SU-DHL-6 (cell line): Measurements from ENCODE around the gene TGM2.

ENCODE experiments used
- EZH2phosphoT487 ChIP-seq: fragments of 200-600 bp; sonication (generic), shearing (Covaris generic); conservative IDR thresholded peaks from 2 replicates; pipeline ENCODE4 v1.6.1; 2018; ENCODE audit warnings: mild to moderate bottlenecking, antibody characterized with exemption, low read length, moderate library complexity, mixed read lengths
- TF ChIP-seq, protein P1 (sequence below): fragments of 200-600 bp; sonication (generic); IDR thresholded peaks from one replicate; pipeline ENCODE4 v1.5.1; 2017; ENCODE audit warnings: antibody characterized with exemption, mild to moderate bottlenecking, low read length, moderate library complexity; ENCODE audit not compliant: insufficient read depth, poor library complexity, severe bottlenecking

DNA sequence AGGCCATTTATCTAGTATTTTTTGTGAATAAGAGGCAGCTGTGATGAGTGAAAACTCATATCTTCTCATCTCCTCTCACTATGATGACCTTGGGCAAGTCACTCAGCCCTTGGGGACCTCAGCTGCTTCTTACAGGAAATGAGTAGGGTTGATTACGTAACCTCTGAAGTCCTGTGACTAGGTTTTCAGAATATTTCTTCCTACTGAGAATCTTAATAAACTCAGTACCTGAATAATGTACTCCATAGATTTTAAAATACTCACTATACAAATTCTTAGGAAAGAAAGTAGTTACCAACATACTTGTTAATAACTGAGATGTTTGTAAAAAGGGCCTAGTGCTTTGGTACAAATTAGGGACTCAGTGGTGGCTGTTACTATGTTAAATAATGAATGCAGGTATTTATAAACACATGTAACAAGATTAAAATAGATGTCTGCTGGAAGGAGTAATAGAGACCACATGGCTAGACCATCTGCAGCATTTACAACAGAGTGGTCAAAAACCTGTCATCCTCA, 70.6 kb downstream of the TGM2 start:
- TF ChIP-seq, protein P1, sequence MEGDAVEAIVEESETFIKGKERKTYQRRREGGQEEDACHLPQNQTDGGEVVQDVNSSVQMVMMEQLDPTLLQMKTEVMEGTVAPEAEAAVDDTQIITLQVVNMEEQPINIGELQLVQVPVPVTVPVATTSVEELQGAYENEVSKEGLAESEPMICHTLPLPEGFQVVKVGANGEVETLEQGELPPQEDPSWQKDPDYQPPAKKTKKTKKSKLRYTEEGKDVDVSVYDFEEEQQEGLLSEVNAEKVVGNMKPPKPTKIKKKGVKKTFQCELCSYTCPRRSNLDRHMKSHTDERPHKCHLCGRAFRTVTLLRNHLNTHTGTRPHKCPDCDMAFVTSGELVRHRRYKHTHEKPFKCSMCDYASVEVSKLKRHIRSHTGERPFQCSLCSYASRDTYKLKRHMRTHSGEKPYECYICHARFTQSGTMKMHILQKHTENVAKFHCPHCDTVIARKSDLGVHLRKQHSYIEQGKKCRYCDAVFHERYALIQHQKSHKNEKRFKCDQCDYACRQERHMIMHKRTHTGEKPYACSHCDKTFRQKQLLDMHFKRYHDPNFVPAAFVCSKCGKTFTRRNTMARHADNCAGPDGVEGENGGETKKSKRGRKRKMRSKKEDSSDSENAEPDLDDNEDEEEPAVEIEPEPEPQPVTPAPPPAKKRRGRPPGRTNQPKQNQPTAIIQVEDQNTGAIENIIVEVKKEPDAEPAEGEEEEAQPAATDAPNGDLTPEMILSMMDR, result no peak
- TF ChIP-seq EZH2phosphoT487, result no peak
